PFSK-1 (cell line): Measurements from ENCODE around the gene MAP3K21.

Experiments
- FOXP2 ChIP-seq: optimal IDR thresholded peaks from 2 replicates; pipeline ENCODE3; 2011; ENCODE audit warnings: borderline replicate concordance, control low read depth, inconsistent platforms; ENCODE audit not compliant: insufficient read depth; ENCODE audit errors: extremely low read length, extremely low read depth
- POLR2AphosphoS5 ChIP-seq: IDR thresholded peaks from 2 replicates; pipeline ENCODE4 v1.6.1; 2012; ENCODE audit warnings: low read depth, mild to moderate bottlenecking, control low read depth, low read length, moderate library complexity
- REST ChIP-seq, 2 experiments: IDR thresholded peaks; 2 replicates each; pipeline versions ENCODE4 v1.6.1 to v1.8.0; 2011 to 2012; ENCODE audit warnings: low read depth in 2 of 2, low read length in 2 of 2, control low read depth in 1 of 2, inconsistent platforms in 1 of 2, mild to moderate bottlenecking in 1 of 2, moderate library complexity in 1 of 2; ENCODE audit not compliant: insufficient read depth in 1 of 2
- SIN3A ChIP-seq: IDR thresholded peaks from 2 replicates; pipeline ENCODE4 v1.6.1; 2012; ENCODE audit warnings: mild to moderate bottlenecking, low read length, moderate library complexity, borderline replicate concordance; ENCODE audit not compliant: insufficient read depth
- TAF1 ChIP-seq: IDR thresholded peaks from 2 replicates; pipeline ENCODE4 v1.6.1; 2012; ENCODE audit warnings: low read length, control low read depth, borderline replicate concordance; ENCODE audit not compliant: insufficient read depth

- TF ChIP-seq POLR2AphosphoS5 = no peak
- TF ChIP-seq TAF1 = no peak
- no peak for TF ChIP-seq REST (IDR thresholded peaks at IDR 0.05; ENCODE audit: insufficient read depth in 1 of 2, low read depth in 2 of 2, low read length in 2 of 2)
- TF ChIP-seq SIN3A = no peak
- TF ChIP-seq FOXP2 = no peak
Measured at GRCh38 chr1:233383984-233384383, 56.5 kb downstream of the MAP3K21 start.
